ENCODE data around the gene MAST3.
A peak's percentile ranks its signal among the peaks of the same experiment; 100 is the strongest.

Gene MAST3

GRCh38 chr19:18097217-18097992 lies at the start of gene MAST3:
Gene MAST3, plus strand, starts transcription at chr19:18097778. Its CDS starts 15 bp downstream, at chr19:18097793.
- peak; percentile 95 for ATAC-seq
- DNase-seq, result peak; percentile 92 to 94
- H3K4me1 Mint-ChIP-seq, result peaks cover 56% of the 10 kb centered on the region
- H3K9me3 Mint-ChIP-seq, result no peaks in the 10 kb centered on the region
- H3K27ac Mint-ChIP-seq, result peak within 1 kb of the TSS; percentile 26 to 92
- peak within 1 kb of the TSS; percentile 90 to 96 for H3K4me3 Mint-ChIP-seq
- H3K27me3 Mint-ChIP-seq, result no peaks in the 10 kb centered on the region

- Mint-ChIP-seq H3K27me3 (no peaks in the 10 kb centered on the region), H3K9me3 (no peaks in the 10 kb centered on the region), H3K27ac (no peak overlapping the region), H3K4me1 (peaks cover 41% of the 10 kb centered on the region), H3K4me3 (no peak overlapping the region)
- DNase-seq, result no peak
- no peak for ATAC-seq
Observed at GRCh38 chr19:18049385-18049784, 48.2 kb upstream of the MAST3 start.

- H3K27me3 Mint-ChIP-seq, result no peaks in the 10 kb centered on the region
Observed at GRCh38 chr19:18051887-18052286, 45.7 kb upstream of the MAST3 start.

GRCh38 chr19:18053576-18054219 lies 43.9 kb upstream of the MAST3 start:
- Mint-ChIP-seq H3K27me3 (no peaks in the 10 kb centered on the region), H3K9me3 (no peaks in the 10 kb centered on the region), H3K4me1 (peaks cover 30% of the 10 kb centered on the region), H3K27ac (no peak overlapping the region), H3K4me3 (no peak overlapping the region)
- DNase-seq (no peak), ATAC-seq (no peak)

More at GRCh38 chr19:18051887-18052286, 45.7 kb upstream of the MAST3 start:
- H3K4me3 Mint-ChIP-seq, result no peak overlapping the region
- ATAC-seq, result no peak
- H3K4me1 Mint-ChIP-seq, result peaks cover 23% of the 10 kb centered on the region
- H3K27ac Mint-ChIP-seq, result no peak overlapping the region
- H3K9me3 Mint-ChIP-seq, result no peaks in the 10 kb centered on the region
- no peak for DNase-seq

- Mint-ChIP-seq H3K27me3 (no peaks in the 10 kb centered on the region), H3K27ac (no peak overlapping the region), H3K4me3 (no peak overlapping the region), H3K9me3 (no peaks in the 10 kb centered on the region), H3K4me1 (peaks cover 22% of the 10 kb centered on the region)
- no peak for DNase-seq
- ATAC-seq, result no peak
Observed at GRCh38 chr19:18055967-18056366, 41.6 kb upstream of the MAST3 start.

GRCh38 chr19:18057557-18057956 lies 40.0 kb upstream of the MAST3 start:
- no peak overlapping the region for H3K4me3 Mint-ChIP-seq
- H3K27me3 Mint-ChIP-seq, result no peaks in the 10 kb centered on the region
- peaks cover 20% of the 10 kb centered on the region for H3K4me1 Mint-ChIP-seq
- ATAC-seq (no peak), DNase-seq (no peak)
- H3K27ac Mint-ChIP-seq, result no peak overlapping the region
- H3K9me3 Mint-ChIP-seq, result no peaks in the 10 kb centered on the region

GRCh38 chr19:18058208-18059009 lies 39.2 kb upstream of the MAST3 start:
- ATAC-seq (peak; percentile 90), DNase-seq (peak; percentile 82 to 83)
- H3K4me1 Mint-ChIP-seq, result peaks cover 20% of the 10 kb centered on the region
- no peaks in the 10 kb centered on the region for H3K9me3 Mint-ChIP-seq
- H3K27me3 Mint-ChIP-seq, result no peaks in the 10 kb centered on the region
- peak overlapping the region; percentile 45 to 65 for H3K4me3 Mint-ChIP-seq
- peak overlapping the region; percentile 59 to 62 for H3K27ac Mint-ChIP-seq

- Mint-ChIP-seq H3K27me3 (no peaks in the 10 kb centered on the region), H3K27ac (no peak overlapping the region), H3K4me3 (no peak overlapping the region), H3K9me3 (no peaks in the 10 kb centered on the region), H3K4me1 (peaks cover 20% of the 10 kb centered on the region)
- DNase-seq, result no peak
- ATAC-seq, result no peak
Observed at GRCh38 chr19:18059297-18059696, 38.3 kb upstream of the MAST3 start.

- H3K27me3 Mint-ChIP-seq, result no peaks in the 10 kb centered on the region
- H3K4me3 Mint-ChIP-seq, result no peak overlapping the region
- H3K27ac Mint-ChIP-seq, result no peak overlapping the region
- H3K9me3 Mint-ChIP-seq, result no peaks in the 10 kb centered on the region
- no peak for ATAC-seq
- peaks cover 18% of the 10 kb centered on the region for H3K4me1 Mint-ChIP-seq
- no peak for DNase-seq
Observed at GRCh38 chr19:18059902-18060301, 37.7 kb upstream of the MAST3 start.

- no peak for ATAC-seq
- no peaks in the 10 kb centered on the region for H3K9me3 Mint-ChIP-seq
Observed at GRCh38 chr19:18060472-18060871, 37.1 kb upstream of the MAST3 start.

GRCh38 chr19:18062028-18062427 lies 35.5 kb upstream of the MAST3 start:
- H3K4me1 Mint-ChIP-seq, result peaks cover 13% of the 10 kb centered on the region
- no peak overlapping the region for H3K27ac Mint-ChIP-seq
- ATAC-seq, result no peak
- H3K9me3 Mint-ChIP-seq, result no peaks in the 10 kb centered on the region
- H3K4me3 Mint-ChIP-seq, result no peak overlapping the region
- H3K27me3 Mint-ChIP-seq, result no peaks in the 10 kb centered on the region
- DNase-seq, result no peak

More at GRCh38 chr19:18060472-18060871, 37.1 kb upstream of the MAST3 start:
- H3K4me1 Mint-ChIP-seq, result peaks cover 13% of the 10 kb centered on the region
- no peaks in the 10 kb centered on the region for H3K27me3 Mint-ChIP-seq
- no peak overlapping the region for H3K4me3 Mint-ChIP-seq
- H3K27ac Mint-ChIP-seq, result no peak overlapping the region
- no peak for DNase-seq

GRCh38 chr19:18063463-18063862 lies 34.1 kb upstream of the MAST3 start:
- Mint-ChIP-seq H3K4me3 (no peak overlapping the region), H3K27me3 (no peaks in the 10 kb centered on the region), H3K27ac (no peak overlapping the region), H3K9me3 (no peaks in the 10 kb centered on the region), H3K4me1 (peaks cover 4% of the 10 kb centered on the region)
- ATAC-seq, result peak; percentile 44
- peak; percentile 25 to 43 for DNase-seq

GRCh38 chr19:18065173-18065495 lies 32.4 kb upstream of the MAST3 start:
- H3K27ac Mint-ChIP-seq, result peak overlapping the region in 1 of 2 donors; percentile 74
- no peak for DNase-seq
- no peaks in the 10 kb centered on the region for H3K9me3 Mint-ChIP-seq
- no peaks in the 10 kb centered on the region for H3K27me3 Mint-ChIP-seq
- no peak overlapping the region for H3K4me3 Mint-ChIP-seq
- no peaks in the 10 kb centered on the region for H3K4me1 Mint-ChIP-seq
- no peak for ATAC-seq

GRCh38 chr19:18068395-18068794 lies 29.2 kb upstream of the MAST3 start:
- DNase-seq (no peak), ATAC-seq (no peak)
- Mint-ChIP-seq H3K4me1 (peaks cover 6% of the 10 kb centered on the region), H3K27me3 (no peaks in the 10 kb centered on the region), H3K4me3 (no peak overlapping the region), H3K9me3 (no peaks in the 10 kb centered on the region), H3K27ac (no peak overlapping the region)

- ATAC-seq (no peak), DNase-seq (no peak)
- Mint-ChIP-seq H3K27me3 (no peaks in the 10 kb centered on the region), H3K4me1 (peaks cover 16% of the 10 kb centered on the region), H3K27ac (no peak overlapping the region), H3K9me3 (no peaks in the 10 kb centered on the region), H3K4me3 (no peak overlapping the region)
Observed at GRCh38 chr19:18069383-18069782, 28.2 kb upstream of the MAST3 start.

GRCh38 chr19:18070181-18070580 lies 27.4 kb upstream of the MAST3 start:
- ATAC-seq (no peak), DNase-seq (no peak)
- no peaks in the 10 kb centered on the region for H3K27me3 Mint-ChIP-seq
- H3K9me3 Mint-ChIP-seq, result no peaks in the 10 kb centered on the region
- no peak overlapping the region for H3K4me3 Mint-ChIP-seq
- no peak overlapping the region for H3K27ac Mint-ChIP-seq
- H3K4me1 Mint-ChIP-seq, result peaks cover 17% of the 10 kb centered on the region

Data from stimulated activated naive CD8-positive, alpha-beta T cell treated with anti-CD3 and anti-CD28 coated beads, Interleukin-15, amount 100 ng/mL, for 72 hours (primary cell).